Frontal cortex (tissue), 4 donors: ENCODE results near the gene ATG7. TPM values are rescaled to one million over a fixed set of nuclear protein-coding genes. Genes with fewer than 3 reads are reported as not detected.
"Not testable (repeated sequence)": the region's sequence is repeated elsewhere in the genome, so short reads cannot be mapped to it uniquely, and the experiment has no call there.

Source experiments
- DNase-seq, 2 donors: peaks; one replicate each; pipeline ENCODE4 v3.0.0; 2012; ENCODE audit warnings: low spot score in 2 of 2
- FAIRE-seq: peaks from 2 replicates; lab custom pipeline; 2012; peaks lifted over from hg19 to GRCh38; lab: Jason Lieb, UNC
- total RNA-seq: library from RNA; depleted of rRNA; stranded (reverse); fragments of >200 nt; gene quantifications from one replicate; pipeline ENCODE4 v1.2.3, GENCODE V29; 2014
- donor health status: control.
- donor health status: control.
- donor health status: control.

ATG7 gene
- total RNA-seq, 1 donor from 2014 or later, result 19.2 TPM

DNA sequence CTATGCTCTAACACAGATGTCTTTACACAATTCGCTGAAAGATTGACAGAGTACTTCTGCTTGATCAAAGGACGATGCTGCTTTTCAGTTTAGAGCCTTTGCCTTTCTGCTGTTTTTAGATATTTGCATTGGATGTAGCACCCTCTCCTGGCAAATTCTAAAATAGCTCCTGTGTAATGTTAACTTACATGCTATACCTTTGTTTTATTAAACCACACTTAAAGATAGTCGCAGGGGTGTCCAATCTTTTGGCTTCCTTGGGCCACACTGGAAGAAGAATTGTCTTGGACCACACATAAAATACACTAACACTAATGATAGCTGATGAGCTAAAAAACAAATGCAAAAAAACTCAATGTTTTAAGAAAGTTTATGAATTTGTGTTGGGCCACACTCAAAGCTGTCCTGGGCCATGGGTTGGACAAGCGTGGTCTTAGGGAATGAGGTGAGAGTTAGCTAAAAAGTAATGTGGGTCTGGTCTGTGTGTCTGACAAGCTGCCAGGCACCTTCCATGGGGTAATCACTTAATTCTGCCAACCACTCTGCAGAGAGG lies 62.9 kb downstream of the ATG7 start:
- peak; percentile 12 to 51 for DNase-seq
- FAIRE-seq, result peak; percentile 26

DNA sequence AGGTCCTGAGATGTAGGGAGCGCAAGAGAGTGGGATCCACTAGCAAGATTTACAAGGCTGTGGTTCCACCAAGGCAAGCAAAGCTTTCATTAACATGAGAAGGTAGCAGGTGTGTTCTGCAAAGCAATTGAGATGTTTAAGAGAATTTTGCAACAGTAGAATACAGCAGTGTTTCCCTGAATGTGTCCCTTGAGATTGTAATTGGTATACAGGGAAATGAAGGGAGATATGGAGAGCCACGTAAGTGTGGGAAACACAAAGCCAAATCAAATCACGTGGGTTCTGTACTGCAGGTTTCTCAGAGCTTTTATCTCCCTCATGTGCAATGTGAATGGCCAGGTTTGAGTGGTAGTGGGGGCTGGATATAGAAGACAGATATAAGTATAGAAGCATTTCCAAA lies 67.3 kb downstream of the ATG7 start:
- DNase-seq (no peak), FAIRE-seq (no peak)

DNA sequence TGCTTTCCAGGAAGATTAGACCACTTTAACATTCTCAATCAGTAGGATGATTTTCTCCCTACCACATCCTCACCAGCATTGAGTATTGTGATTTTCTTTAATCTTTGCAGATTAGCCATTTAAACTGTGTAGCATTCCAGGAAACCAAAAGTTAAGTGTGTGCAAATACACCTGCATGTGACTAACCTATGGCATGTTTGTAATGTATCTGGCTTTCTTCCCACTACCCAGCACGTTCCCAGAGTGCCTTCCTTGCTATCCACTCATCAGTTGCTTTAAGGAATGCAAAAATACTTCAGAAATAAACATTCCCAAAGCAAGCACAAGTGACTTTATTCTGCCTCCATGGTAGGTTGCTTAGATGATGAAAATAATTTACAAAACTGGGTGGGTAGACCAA lies 74.2 kb downstream of the ATG7 start:
- DNase-seq (no peak), FAIRE-seq (no peak)

GRCh38 chr3:11348877-11349276 lies 76.7 kb downstream of the ATG7 start:
- not testable (repeated sequence) for FAIRE-seq, DNase-seq

DNA sequence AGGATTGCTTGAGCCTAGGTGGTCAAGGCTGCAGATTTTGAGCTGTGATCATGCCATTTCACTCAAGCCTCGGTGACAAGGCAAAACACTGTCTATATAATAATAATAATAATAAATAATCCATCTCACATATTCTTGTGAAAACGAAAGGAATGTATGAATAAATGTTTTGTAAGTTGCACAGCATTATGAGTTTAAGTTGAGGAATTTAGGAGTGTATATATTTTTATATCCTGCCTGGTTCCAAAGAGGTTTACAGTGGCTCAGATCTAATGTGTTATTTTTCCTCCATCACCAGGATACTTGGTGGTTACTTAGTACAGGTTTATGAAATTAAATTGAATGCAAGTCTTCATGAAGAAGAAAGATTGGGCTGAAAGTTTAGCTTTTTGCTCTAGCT lies 77.2 kb downstream of the ATG7 start:
- DNase-seq, result no peak
- FAIRE-seq, result no peak

DNA sequence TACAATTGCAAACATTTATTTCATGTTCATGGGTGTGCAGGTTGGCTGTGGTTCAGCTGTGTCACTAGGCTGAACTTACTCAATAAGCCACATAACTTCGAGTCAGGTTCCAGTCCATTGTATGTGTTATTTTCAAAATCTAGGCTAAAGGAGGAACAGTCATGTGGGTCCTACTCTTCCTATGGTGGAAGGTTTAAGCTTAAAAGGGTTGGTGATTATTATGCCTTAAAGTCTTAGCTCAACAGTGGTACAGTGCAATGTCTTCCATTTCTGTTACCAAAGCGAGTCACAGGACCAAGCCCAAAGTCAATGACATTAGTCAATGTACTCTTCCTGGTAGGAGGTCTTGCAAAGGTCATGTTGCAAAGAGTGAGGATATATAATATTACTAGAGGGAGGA lies 78.2 kb downstream of the ATG7 start:
- DNase-seq, result no peak
- no peak for FAIRE-seq

GRCh38 chr3:11351451-11351850 lies 79.3 kb downstream of the ATG7 start:
- DNase-seq (no peak), FAIRE-seq (no peak)

GRCh38 chr3:11356269-11356668 lies 84.1 kb downstream of the ATG7 start:
- FAIRE-seq, result no peak
- no peak for DNase-seq

DNA sequence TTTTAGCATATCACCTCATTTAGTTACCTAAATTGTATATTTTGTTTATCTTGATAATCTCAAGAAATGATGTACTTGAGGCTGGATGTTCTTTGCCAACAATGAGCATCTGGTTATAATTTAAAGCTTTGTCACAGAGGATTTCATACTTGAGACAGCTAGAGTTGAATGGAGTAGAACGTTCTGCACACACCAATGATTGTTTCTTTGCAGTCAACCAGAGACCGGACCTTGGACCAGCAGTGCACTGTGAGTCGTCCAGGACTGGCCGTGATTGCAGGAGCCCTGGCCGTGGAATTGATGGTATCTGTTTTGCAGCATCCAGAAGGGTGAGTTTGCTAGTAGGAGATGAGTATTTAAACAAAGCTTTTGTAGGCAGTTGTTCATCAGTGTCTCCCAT lies 90.4 kb downstream of the ATG7 start:
- no peak for DNase-seq
- FAIRE-seq, result no peak

- DNase-seq, result no peak
- no peak for FAIRE-seq
Measured at GRCh38 chr3:11363715-11364114, 91.5 kb downstream of the ATG7 start.

DNA sequence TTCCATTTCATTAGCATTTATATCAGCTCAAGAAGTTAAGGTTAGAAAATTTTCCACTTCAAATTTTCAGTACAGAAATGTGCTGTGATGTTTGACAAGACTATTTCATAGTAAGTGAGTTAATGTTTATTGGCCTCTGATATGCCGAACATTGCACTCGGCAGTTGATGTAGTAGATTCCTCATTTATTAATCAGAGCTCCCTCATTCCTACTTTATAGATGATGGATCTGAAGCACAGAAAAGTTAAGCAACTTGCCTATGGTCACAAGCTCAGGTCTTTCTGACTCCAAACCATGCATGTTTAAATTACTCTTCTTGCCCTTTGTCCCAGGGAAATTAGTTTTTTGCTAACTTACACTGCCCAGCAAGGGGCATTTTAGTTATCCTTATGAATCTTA lies 92.0 kb downstream of the ATG7 start:
- no peak for FAIRE-seq
- no peak for DNase-seq

GRCh38 chr3:11367143-11367693 lies 95.0 kb downstream of the ATG7 start:
- FAIRE-seq (no peak), DNase-seq (no peak)

DNA sequence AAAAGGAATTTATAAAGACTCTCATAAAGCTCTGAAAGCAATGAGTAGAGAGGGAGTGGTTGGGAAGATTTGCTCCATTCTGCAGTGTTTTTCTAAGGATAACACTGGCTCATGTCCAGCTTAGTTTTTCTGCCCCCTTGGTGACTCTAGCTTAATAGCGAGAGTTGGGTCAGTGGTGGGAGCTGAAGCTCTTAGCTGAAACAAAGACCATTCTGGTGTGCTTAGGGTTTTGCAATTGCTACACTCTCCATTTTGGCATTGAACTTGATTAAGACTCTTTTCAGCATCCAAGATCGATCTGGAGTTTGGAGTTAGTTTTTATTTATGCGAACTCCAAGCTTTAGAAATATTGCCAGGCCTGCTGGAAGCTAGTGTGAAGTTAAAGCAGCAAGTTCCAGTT lies 98.0 kb downstream of the ATG7 start:
- FAIRE-seq, result no peak
- no peak for DNase-seq

DNA sequence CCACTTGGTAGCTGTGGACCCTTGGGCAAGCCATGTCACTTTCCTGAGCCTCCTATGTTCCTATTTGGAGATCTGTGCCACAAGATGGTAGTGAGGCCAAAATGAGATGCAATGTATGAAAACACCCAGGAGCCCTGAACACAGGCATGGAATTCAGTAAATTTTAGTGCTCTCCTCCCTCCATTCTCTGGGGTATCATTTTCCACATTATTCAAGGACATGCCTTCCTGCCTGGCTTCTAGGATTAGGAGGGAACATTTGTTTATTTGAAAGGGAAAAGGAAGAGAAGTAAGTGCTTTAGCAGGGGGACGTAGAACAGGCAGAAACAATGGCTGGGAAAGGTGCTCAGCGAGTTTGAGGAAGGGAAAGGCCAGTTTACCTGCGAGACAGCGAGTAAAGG lies 98.8 kb downstream of the ATG7 start:
- FAIRE-seq (no peak), DNase-seq (no peak)

GRCh38 chr3:11371747-11372146 lies 99.5 kb downstream of the ATG7 start:
- DNase-seq (no peak), FAIRE-seq (no peak)

DNA sequence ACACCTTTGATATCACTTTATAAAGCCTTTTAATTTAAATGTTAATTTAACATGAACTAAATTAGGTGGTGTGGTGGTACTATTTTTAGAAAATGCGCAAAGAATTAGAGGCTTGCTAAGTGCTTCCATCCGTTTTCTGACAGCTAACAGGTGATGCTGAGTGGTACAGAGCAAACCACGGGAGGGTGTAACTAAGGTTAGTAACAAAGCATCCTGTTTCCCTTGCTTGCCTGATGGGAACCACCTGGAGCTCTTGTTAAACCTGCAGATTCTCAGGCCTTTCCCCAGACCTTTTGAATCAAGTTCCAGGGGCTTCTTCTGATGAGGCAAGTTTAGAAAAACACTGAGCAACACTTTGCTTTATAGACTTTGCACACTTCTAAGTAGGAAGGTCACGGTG lies 101.0 kb downstream of the ATG7 start:
- FAIRE-seq (no peak), DNase-seq (no peak)

- DNase-seq, result no peak
- no peak for FAIRE-seq
Measured at GRCh38 chr3:11373654-11374053, 101.5 kb downstream of the ATG7 start.

- FAIRE-seq, result no peak
- DNase-seq, result no peak
Measured at GRCh38 chr3:11375333-11376088, 103.3 kb downstream of the ATG7 start.

DNA sequence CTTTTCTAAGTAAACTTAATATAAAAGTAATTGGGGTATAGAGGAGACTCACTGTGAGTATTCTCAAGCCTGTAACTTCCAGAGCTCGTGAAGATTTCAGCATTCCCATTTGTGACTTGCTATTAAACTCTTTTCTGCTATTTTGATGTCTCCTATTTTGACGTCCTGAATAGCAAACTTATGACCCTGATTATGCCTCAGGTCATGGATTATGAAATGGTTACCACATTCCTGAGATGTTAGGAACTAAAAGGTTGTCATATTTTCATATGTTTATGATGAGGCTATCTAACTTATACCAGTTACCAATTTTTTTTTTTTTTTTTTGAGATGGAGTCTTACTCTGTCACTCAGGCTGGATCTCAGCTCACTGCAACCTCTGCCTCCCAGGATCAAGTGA lies 105.5 kb downstream of the ATG7 start:
- FAIRE-seq (no peak), DNase-seq (no peak)

DNA sequence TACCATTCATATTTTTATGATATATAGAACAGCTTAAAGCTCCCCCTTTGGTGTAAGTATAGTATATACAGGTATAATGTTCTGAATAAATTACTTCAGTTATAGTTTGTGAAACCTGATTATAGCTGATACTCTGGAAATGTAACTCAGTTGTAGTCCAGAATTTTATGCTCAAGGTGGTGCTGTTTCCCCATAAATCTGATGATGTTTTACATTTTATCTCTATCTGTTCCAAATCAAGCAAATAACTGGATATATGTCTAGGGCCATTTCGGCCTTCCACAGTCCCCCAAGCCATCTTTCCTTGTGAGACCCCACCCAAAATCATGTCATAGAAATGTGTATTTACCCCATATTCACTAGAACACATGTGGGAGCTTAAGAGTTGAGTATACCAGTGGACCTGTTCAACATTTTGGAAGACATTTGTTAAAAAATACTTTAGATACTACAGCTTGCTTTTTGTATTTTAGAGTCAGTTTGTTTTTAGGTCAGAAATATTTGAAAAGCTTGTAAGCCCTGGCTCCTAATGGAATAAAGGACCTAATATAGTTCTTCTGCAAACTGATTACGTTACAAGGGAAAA lies 107.1 kb downstream of the ATG7 start:
- FAIRE-seq (peak; percentile 89), DNase-seq (peak; percentile 30 to 37)
